Measurements from ENCODE around the gene MRPL17. TPM values are rescaled to one million over a fixed set of nuclear protein-coding genes. Genes with fewer than 3 reads are reported as not detected.

Gene MRPL17
- total RNA-seq, 2 experiments from 2014 or later = 44.0 to 46.8 TPM

DNA sequence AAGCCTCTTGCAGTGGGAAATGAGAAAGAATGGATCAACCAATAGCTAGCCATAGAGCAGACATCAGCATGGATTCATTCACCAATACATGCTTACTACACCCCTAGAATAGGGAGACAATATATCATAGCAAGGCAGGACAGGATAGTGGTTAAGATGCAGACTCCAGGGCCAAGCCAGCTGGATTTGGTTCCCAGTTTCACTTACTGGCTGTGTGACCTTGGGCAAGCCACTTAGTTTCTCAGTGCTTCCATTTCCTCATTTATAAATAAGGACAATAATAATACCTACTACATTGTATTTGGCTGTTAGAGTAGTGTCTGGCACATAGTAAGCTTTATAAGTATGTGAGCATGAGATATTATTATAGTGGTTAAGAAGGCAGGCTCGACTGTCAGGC is 34.6 kb downstream of the MRPL17 start:
- no peak for DNase-seq (ENCODE audit: low spot score)
- TF ChIP-seq EZH2phosphoT487 (IDR thresholded peaks at IDR 0.05; ENCODE audit: borderline replicate concordance, low read depth, low read length) = no peak
- TF ChIP-seq, protein P1, sequence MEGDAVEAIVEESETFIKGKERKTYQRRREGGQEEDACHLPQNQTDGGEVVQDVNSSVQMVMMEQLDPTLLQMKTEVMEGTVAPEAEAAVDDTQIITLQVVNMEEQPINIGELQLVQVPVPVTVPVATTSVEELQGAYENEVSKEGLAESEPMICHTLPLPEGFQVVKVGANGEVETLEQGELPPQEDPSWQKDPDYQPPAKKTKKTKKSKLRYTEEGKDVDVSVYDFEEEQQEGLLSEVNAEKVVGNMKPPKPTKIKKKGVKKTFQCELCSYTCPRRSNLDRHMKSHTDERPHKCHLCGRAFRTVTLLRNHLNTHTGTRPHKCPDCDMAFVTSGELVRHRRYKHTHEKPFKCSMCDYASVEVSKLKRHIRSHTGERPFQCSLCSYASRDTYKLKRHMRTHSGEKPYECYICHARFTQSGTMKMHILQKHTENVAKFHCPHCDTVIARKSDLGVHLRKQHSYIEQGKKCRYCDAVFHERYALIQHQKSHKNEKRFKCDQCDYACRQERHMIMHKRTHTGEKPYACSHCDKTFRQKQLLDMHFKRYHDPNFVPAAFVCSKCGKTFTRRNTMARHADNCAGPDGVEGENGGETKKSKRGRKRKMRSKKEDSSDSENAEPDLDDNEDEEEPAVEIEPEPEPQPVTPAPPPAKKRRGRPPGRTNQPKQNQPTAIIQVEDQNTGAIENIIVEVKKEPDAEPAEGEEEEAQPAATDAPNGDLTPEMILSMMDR (conservative IDR thresholded peaks at IDR 0.05; ENCODE audit: low read length) = no peak
- BruUV-seq (replicated peaks) = no TSS peak
- ChIA-PET CTCF (ENCODE audit: unreplicated experiment) (no interaction called here), POLR2A (interaction anchor here (1.1 to 3.3 kb wide), 7 partner anchors 9 to 37 kb away, joined by 3 to 13 read pairs (median 4); partner anchors contain the start of genes MRPL17, TAF10 and TPP1)
- Histone ChIP-seq H3K4me3 (ENCODE audit: low read depth, low read length, poor library complexity, severe bottlenecking) (no peak overlapping the region), H3K9me3 (ENCODE audit: low read length) (no peaks in the 10 kb centered on the region), H3K36me3 (ENCODE audit: insufficient read depth, low read length) (no peaks in the 10 kb centered on the region), H3K27ac (ENCODE audit: low read depth, low read length, poor library complexity, severe bottlenecking) (no peak overlapping the region), H4K20me1 (ENCODE audit: insufficient read depth, low read length) (no peaks in the 10 kb centered on the region), H3K4me2 (ENCODE audit: low read length) (no peak overlapping the region), H2AFZ (ENCODE audit: low read length) (no peak overlapping the region), H3K4me1 (ENCODE audit: insufficient read depth, low read length, poor library complexity, severe bottlenecking) (peaks cover 25% of the 10 kb centered on the region), H3K79me2 (ENCODE audit: insufficient read depth, low read depth, low read length) (no peaks in the 10 kb centered on the region), H3K9me2 (ENCODE audit: insufficient read depth, low read length) (no peaks in the 10 kb centered on the region)
- intact Hi-C loops (cut with micrococcal nuclease; ENCODE audit: unreplicated experiment) = no loop called here

DNA sequence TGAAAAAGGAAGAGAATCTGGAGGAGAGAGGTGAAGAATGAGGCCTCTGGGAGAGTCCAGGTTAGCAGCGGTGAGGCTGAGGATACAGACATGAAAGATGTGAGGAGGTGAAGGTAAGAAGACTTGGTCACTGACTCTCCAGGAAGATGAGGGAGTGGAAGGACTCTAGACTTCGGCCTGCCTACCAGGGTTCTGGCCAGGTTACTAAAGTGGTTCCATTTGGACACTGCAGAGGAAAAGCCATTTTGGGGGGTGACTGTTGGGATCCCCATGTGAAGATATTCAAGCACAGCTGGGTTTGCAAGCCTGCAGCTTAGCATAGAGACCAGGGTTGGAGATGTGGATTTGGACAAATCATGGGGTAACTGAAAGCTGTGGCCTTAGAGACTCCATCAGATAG is 35.3 kb downstream of the MRPL17 start:
- Histone ChIP-seq H3K4me1 (ENCODE audit: insufficient read depth, low read length, poor library complexity, severe bottlenecking) (peaks cover 25% of the 10 kb centered on the region), H4K20me1 (ENCODE audit: insufficient read depth, low read length) (no peaks in the 10 kb centered on the region), H3K4me2 (ENCODE audit: low read length) (no peak overlapping the region), H3K9me3 (ENCODE audit: low read length) (no peaks in the 10 kb centered on the region), H3K36me3 (ENCODE audit: insufficient read depth, low read length) (no peaks in the 10 kb centered on the region), H3K79me2 (ENCODE audit: insufficient read depth, low read depth, low read length) (no peaks in the 10 kb centered on the region), H3K4me3 (ENCODE audit: low read depth, low read length, poor library complexity, severe bottlenecking) (no peak overlapping the region), H3K27ac (ENCODE audit: low read depth, low read length, poor library complexity, severe bottlenecking) (no peak overlapping the region), H2AFZ (ENCODE audit: low read length) (no peak overlapping the region; the same call in 1 of the 2 replicates), H3K9me2 (ENCODE audit: insufficient read depth, low read length) (no peaks in the 10 kb centered on the region)
- intact Hi-C loops (cut with micrococcal nuclease; ENCODE audit: unreplicated experiment) = loop anchor here (2.0 kb wide), 1 partner anchor 35 kb away; the partner anchor contains the start of gene TAF10
- POLR2A ChIA-PET = interaction anchor here (0.8 to 3.3 kb wide), 8 partner anchors 9 to 36 kb away, joined by 3 to 13 read pairs (median 3); partner anchors contain the start of genes MRPL17 and TPP1
- no peak for DNase-seq (ENCODE audit: low spot score)
- BruUV-seq (replicated peaks) = no TSS peak
- TF ChIP-seq, protein P1 (conservative IDR thresholded peaks at IDR 0.05; ENCODE audit: low read length) = no peak
- TF ChIP-seq EZH2phosphoT487 (IDR thresholded peaks at IDR 0.05; ENCODE audit: borderline replicate concordance, low read depth, low read length) = no peak
- CTCF ChIA-PET (ENCODE audit: unreplicated experiment) = interaction anchor here (1.2 kb wide), 1 partner anchor 36 kb away, joined by 3 read pairs; no protein-coding TSS in a partner anchor
